DOHH2 (cell line): ENCODE measurements around the gene MAGI1.

Experiments
- H3F3A ChIP-seq: fragments of 200-600 bp; sonication (generic), shearing (Covaris generic); 2 replicates; pipeline ENCODE4 v1.6.0; 2016; ENCODE audit warnings: antibody characterized with exemption, mild to moderate bottlenecking; ENCODE audit not compliant: control insufficient read depth, insufficient read depth
- H3K27ac ChIP-seq: fragments of 200-600 bp; sonication (generic); 2 replicates; pipeline ENCODE4 v1.5.1; 2014; ENCODE audit warnings: low read depth, mild to moderate bottlenecking, low read length, moderate library complexity
- H3K27me3 ChIP-seq: fragments of 200-600 bp; sonication (generic); 2 replicates; pipeline ENCODE4 v1.6.1; 2014; ENCODE audit warnings: mild to moderate bottlenecking, low read length, mixed read lengths; ENCODE audit not compliant: control insufficient read depth
- H3K36me3 ChIP-seq: fragments of 200-600 bp; sonication (generic); 2 replicates; pipeline ENCODE4 v1.6.1; 2014; ENCODE audit warnings: mild to moderate bottlenecking, low read length, moderate library complexity, mixed read lengths; ENCODE audit not compliant: control insufficient read depth
- H3K4me1 ChIP-seq: fragments of 200-600 bp; sonication (generic); 2 replicates; pipeline ENCODE4 v1.6.1; 2014; ENCODE audit warnings: mild to moderate bottlenecking, low read length, mixed read lengths; ENCODE audit not compliant: control insufficient read depth
- H3K4me2 ChIP-seq: fragments of 200-600 bp; sonication (generic); 2 replicates; pipeline ENCODE4 v1.6.0; 2014; ENCODE audit warnings: mild to moderate bottlenecking, low read length, moderate library complexity
- H3K4me3 ChIP-seq: fragments of 200-600 bp; sonication (generic); 2 replicates; pipeline ENCODE4 v1.5.1; 2014; ENCODE audit warnings: mild to moderate bottlenecking, low read length, mixed read lengths
- H3K79me2 ChIP-seq: fragments of 200-600 bp; sonication (generic); 2 replicates; pipeline ENCODE4 v1.6.1; 2014; ENCODE audit warnings: mild to moderate bottlenecking, low read length, mixed read lengths; ENCODE audit not compliant: control insufficient read depth
- H3K9me2 ChIP-seq: fragments of 200-600 bp; sonication (generic); replicated peaks from 2 replicates; pipeline ENCODE4 v1.6.1; 2014; ENCODE audit warnings: mild to moderate bottlenecking, low read length, mixed read lengths; ENCODE audit not compliant: control insufficient read depth
- H3K9me3 ChIP-seq: fragments of 200-600 bp; sonication (generic); 2 replicates; pipeline ENCODE4 v1.6.1; 2014; ENCODE audit warnings: antibody characterized with exemption, low read length, mixed read lengths; ENCODE audit not compliant: control insufficient read depth, insufficient read depth
- H4K20me1 ChIP-seq: fragments of 200-600 bp; sonication (generic); 2 replicates; pipeline ENCODE4 v1.6.0; 2014; ENCODE audit warnings: low read depth, mild to moderate bottlenecking, antibody characterized with exemption, low read length, moderate library complexity; ENCODE audit not compliant: control insufficient read depth, insufficient read depth
- CTCF ChIP-seq: fragments of 200-600 bp; sonication (generic); IDR thresholded peaks from one replicate; pipeline ENCODE4 v1.5.1; 2014; ENCODE audit warnings: antibody characterized with exemption, mild to moderate bottlenecking, low read depth, low read length; ENCODE audit not compliant: poor library complexity, severe bottlenecking
- EZH2phosphoT487 ChIP-seq: fragments of 200-600 bp; sonication (generic); IDR thresholded peaks from 2 replicates; pipeline ENCODE4 v1.6.1; 2017; ENCODE audit warnings: borderline replicate concordance, mild to moderate bottlenecking, antibody characterized with exemption, low read length, moderate library complexity, mixed read lengths

The MAGI1 gene

GRCh38 chr3:65584913-65585312, 453.8 kb downstream of the MAGI1 start:
- no peaks in the 10 kb centered on the region for H3K79me2 ChIP-seq
- H3K4me3 ChIP-seq = no peak overlapping the region
- H4K20me1 ChIP-seq = no peaks in the 10 kb centered on the region
- H3K4me2 ChIP-seq = no peak overlapping the region
- no peaks in the 10 kb centered on the region for H3K27me3 ChIP-seq
- H3K9me3 ChIP-seq = no peaks in the 10 kb centered on the region
- H3K9me2 ChIP-seq = no peaks in the 10 kb centered on the region
- TF ChIP-seq EZH2phosphoT487 (no peak), CTCF (no peak)
- no peaks in the 10 kb centered on the region for H3F3A ChIP-seq
- no peaks in the 10 kb centered on the region for H3K36me3 ChIP-seq
- no peaks in the 10 kb centered on the region for H3K4me1 ChIP-seq
- no peak overlapping the region for H3K27ac ChIP-seq

- Histone ChIP-seq H3F3A (no peaks in the 10 kb centered on the region), H3K9me3 (no peaks in the 10 kb centered on the region), H3K79me2 (no peaks in the 10 kb centered on the region), H3K27ac (no peak overlapping the region), H3K36me3 (no peaks in the 10 kb centered on the region), H3K27me3 (no peaks in the 10 kb centered on the region), H3K4me1 (no peaks in the 10 kb centered on the region), H3K4me3 (no peak overlapping the region), H3K4me2 (no peak overlapping the region), H4K20me1 (no peaks in the 10 kb centered on the region), H3K9me2 (no peaks in the 10 kb centered on the region)
- TF ChIP-seq EZH2phosphoT487 (no peak), CTCF (no peak)
These were observed 454.7 kb downstream of the MAGI1 start for GRCh38 chr3:65584002-65584401.

GRCh38 chr3:65583188-65583587, 455.5 kb downstream of the MAGI1 start:
- Histone ChIP-seq H3F3A (no peaks in the 10 kb centered on the region), H3K4me1 (no peaks in the 10 kb centered on the region), H3K79me2 (no peaks in the 10 kb centered on the region), H3K27ac (no peak overlapping the region), H3K9me3 (no peaks in the 10 kb centered on the region), H3K4me2 (no peak overlapping the region), H3K36me3 (no peaks in the 10 kb centered on the region), H3K27me3 (no peaks in the 10 kb centered on the region), H4K20me1 (no peaks in the 10 kb centered on the region), H3K9me2 (no peaks in the 10 kb centered on the region), H3K4me3 (no peak overlapping the region)
- TF ChIP-seq EZH2phosphoT487 = no peak
- no peak for TF ChIP-seq CTCF
